GM23338 (cell line): Measurements from ENCODE around the gene CYP4F22. TPM values are rescaled to one million over a fixed set of nuclear protein-coding genes. Genes with fewer than 3 reads are reported as not detected.

Experiments used
- ATAC-seq: fragments of 200-7000 bp; cut with Tn5 transposase; 3 replicates; pipeline ENCODE4 v1.9.1; 2020
- DNase-seq: peaks from one replicate; pipeline ENCODE4 v3.0.0-alpha.2; 2015; ENCODE audit warnings: low spot score
- H2AFZ ChIP-seq: fragments of 200-600 bp; sonication (generic); 2 replicates; pipeline ENCODE4 v1.8.0; 2016; ENCODE audit warnings: antibody characterized with exemption, mild to moderate bottlenecking, moderate library complexity
- H3F3A ChIP-seq: fragments of 200-600 bp; sonication (generic); replicated peaks from 2 replicates; pipeline ENCODE4 v1.8.0; 2017; ENCODE audit warnings: antibody characterized with exemption, mixed run types, low read depth
- H3K27ac ChIP-seq: fragments of 200-600 bp; sonication (generic); 2 replicates; pipeline ENCODE4 v1.6.1; 2016; ENCODE audit warnings: low read depth
- H3K27me3 ChIP-seq: fragments of 200-600 bp; sonication (generic); 2 replicates; pipeline ENCODE4 v1.8.0; 2016; ENCODE audit warnings: mild to moderate bottlenecking, mixed run types, moderate library complexity; ENCODE audit not compliant: insufficient read depth
- H3K36me3 ChIP-seq: fragments of 200-600 bp; sonication (generic); 2 replicates; pipeline ENCODE4 v1.8.0; 2016; ENCODE audit warnings: mild to moderate bottlenecking; ENCODE audit not compliant: insufficient read depth
- H3K4me1 ChIP-seq: fragments of 200-600 bp; sonication (generic); 2 replicates; pipeline ENCODE4 v1.8.0; 2016; ENCODE audit warnings: mild to moderate bottlenecking, moderate library complexity; ENCODE audit not compliant: insufficient read depth
- H3K4me2 ChIP-seq: fragments of 200-600 bp; sonication (generic); 2 replicates; pipeline ENCODE4 v1.7.1; 2017; ENCODE audit warnings: mixed run types
- H3K4me3 ChIP-seq: fragments of 200-600 bp; sonication (generic); 2 replicates; pipeline ENCODE4 v1.6.1; 2016; ENCODE audit warnings: mixed run types
- H3K79me2 ChIP-seq: fragments of 200-600 bp; sonication (generic); replicated peaks from 2 replicates; pipeline ENCODE4 v1.8.0; 2017; ENCODE audit warnings: mild to moderate bottlenecking; ENCODE audit not compliant: insufficient read depth
- H3K9me2 ChIP-seq: fragments of 200-600 bp; sonication (generic); 2 replicates; pipeline ENCODE4 v1.8.0; 2017; ENCODE audit not compliant: insufficient read depth
- H4K20me1 ChIP-seq: fragments of 200-600 bp; sonication (generic); replicated peaks from 2 replicates; pipeline ENCODE4 v1.8.0; 2017; ENCODE audit warnings: mild to moderate bottlenecking; ENCODE audit not compliant: insufficient read depth
- H3K27ac Mint-ChIP-seq: 2 replicates; pipeline ENCODE4 v1.8.0; 2020; ENCODE audit warnings: inconsistent platforms, mild to moderate bottlenecking, moderate library complexity, mixed read lengths
- H3K27me3 Mint-ChIP-seq: 3 replicates; pipeline ENCODE4 v1.8.0; 2022; ENCODE audit warnings: low read depth, mild to moderate bottlenecking, moderate library complexity, mixed read lengths, inconsistent platforms; ENCODE audit not compliant: insufficient read depth, poor library complexity
- H3K36me3 Mint-ChIP-seq: 3 replicates; pipeline ENCODE4 v1.8.0; 2021; ENCODE audit warnings: low read depth, mild to moderate bottlenecking, inconsistent platforms, moderate library complexity, mixed read lengths
- H3K4me1 Mint-ChIP-seq: 3 replicates; pipeline ENCODE4 v1.8.0; 2020; ENCODE audit warnings: mild to moderate bottlenecking, inconsistent platforms, mixed read lengths
- H3K4me3 Mint-ChIP-seq: 3 replicates; pipeline ENCODE4 v1.8.0; 2021; ENCODE audit warnings: moderate library complexity, mild to moderate bottlenecking, inconsistent platforms, mixed read lengths
- H3K9me3 Mint-ChIP-seq: 3 replicates; pipeline ENCODE4 v1.8.0; 2020; ENCODE audit warnings: moderate library complexity, mild to moderate bottlenecking, inconsistent platforms, mixed read lengths
- EZH2 ChIP-seq: fragments of 200-600 bp; sonication (generic); IDR thresholded peaks from one replicate; pipeline ENCODE4 v1.8.0; 2017; ENCODE audit warnings: antibody characterized with exemption, mild to moderate bottlenecking, low read depth; ENCODE audit not compliant: unreplicated experiment
- EZH2phosphoT487 ChIP-seq: fragments of 200-600 bp; sonication (generic); IDR thresholded peaks from one replicate; pipeline ENCODE4 v1.8.1; 2018; ENCODE audit warnings: antibody characterized with exemption; ENCODE audit not compliant: unreplicated experiment
- JUNB ChIP-seq: IDR thresholded peaks from one replicate; pipeline ENCODE4 v1.6.1; 2016; ENCODE audit warnings: antibody characterized with exemption; ENCODE audit not compliant: unreplicated experiment
- NANOG ChIP-seq: IDR thresholded peaks from 2 replicates; pipeline ENCODE4 v1.6.1; 2016; ENCODE audit warnings: antibody characterized with exemption, borderline replicate concordance
- ZNF114 ChIP-seq: fragments of 250-450 bp; sonication (Bioruptor Pico); IDR thresholded peaks from 2 replicates; pipeline ENCODE4 v1.5.0; 2020; ENCODE audit warnings: mild to moderate bottlenecking, moderate library complexity
- ZNF331 ChIP-seq: fragments of 250-450 bp; sonication (Bioruptor Pico); IDR thresholded peaks from 2 replicates; pipeline ENCODE4 v1.5.0; 2020; ENCODE audit warnings: low read depth, mild to moderate bottlenecking, moderate library complexity
- ZNF462 ChIP-seq: fragments of 250-450 bp; sonication (Bioruptor Pico); IDR thresholded peaks from 2 replicates; pipeline ENCODE4 v1.5.0; 2020; ENCODE audit warnings: mild to moderate bottlenecking, moderate library complexity
- polyA plus RNA-seq: library from polyadenylated mRNA; unstranded; fragments of >200 nt; fragmentation: Nextera tagmentation; extraction: Ambion mirVana; gene quantifications from 2 replicates; pipeline ENCODE4 v1.2.1, GENCODE V29; 2016
- total RNA-seq: library from RNA; depleted of rRNA; stranded (reverse); fragments of >200 nt; shearing (Covaris generic); gene quantifications from 2 replicates; pipeline ENCODE4 v1.2.3, GENCODE V29; 2014

CYP4F22 gene
- total and polyA plus RNA-seq, 2 experiments from 2014 or later, result 0.24 to 1.5 TPM

- no peaks in the 10 kb centered on the region for H3K9me2 ChIP-seq
- no peak for TF ChIP-seq JUNB
- TF ChIP-seq ZNF462 (CRISPR knock-in tag), result no peak
- H3K9me3 Mint-ChIP-seq, result peaks cover 93% of the 10 kb centered on the region
- DNase-seq (no peak), ATAC-seq (no peak)
- H3K27ac Mint-ChIP-seq, result no peak overlapping the region
- no peaks in the 10 kb centered on the region for H3K4me1 ChIP-seq
- no peak overlapping the region for H3K4me3 ChIP-seq
- no peak overlapping the region for H3K4me2 ChIP-seq
- no peaks in the 10 kb centered on the region for H4K20me1 ChIP-seq
- H3K36me3 Mint-ChIP-seq, result peaks cover 31% of the 10 kb centered on the region
- H3K27ac ChIP-seq, result no peak overlapping the region
- no peaks in the 10 kb centered on the region for H3K79me2 ChIP-seq
- H3K27me3 ChIP-seq, result no peaks in the 10 kb centered on the region
- no peaks in the 10 kb centered on the region for H3F3A ChIP-seq
- no peak overlapping the region for H2AFZ ChIP-seq
- H3K4me3 Mint-ChIP-seq, result no peak overlapping the region
- H3K4me1 Mint-ChIP-seq, result no peaks in the 10 kb centered on the region
- H3K27me3 Mint-ChIP-seq, result peaks cover 2% of the 10 kb centered on the region
- H3K36me3 ChIP-seq, result no peaks in the 10 kb centered on the region; the same call in 1 of the 2 replicates
Observed at GRCh38 chr19:15529774-15530372, 21.5 kb downstream of the CYP4F22 start.

GRCh38 chr19:15532779-15533521, 24.6 kb downstream of the CYP4F22 start:
- DNase-seq, result no peak
- no peaks in the 10 kb centered on the region for H3K9me2 ChIP-seq
- Mint-ChIP-seq H3K27me3 (no peaks in the 10 kb centered on the region), H3K9me3 (peaks cover 94% of the 10 kb centered on the region), H3K4me3 (no peak overlapping the region), H3K4me1 (no peaks in the 10 kb centered on the region), H3K27ac (no peak overlapping the region), H3K36me3 (peaks cover 32% of the 10 kb centered on the region)
- H3K27me3 ChIP-seq, result no peaks in the 10 kb centered on the region
- no peak for ATAC-seq
- no peaks in the 10 kb centered on the region for H3K79me2 ChIP-seq
- no peak overlapping the region for H2AFZ ChIP-seq
- no peak overlapping the region for H3K4me2 ChIP-seq
- no peaks in the 10 kb centered on the region for H4K20me1 ChIP-seq
- no peaks in the 10 kb centered on the region for H3K4me1 ChIP-seq
- no peak overlapping the region for H3K4me3 ChIP-seq
- no peaks in the 10 kb centered on the region for H3K36me3 ChIP-seq
- H3F3A ChIP-seq, result no peaks in the 10 kb centered on the region
- H3K27ac ChIP-seq, result no peak overlapping the region
- TF ChIP-seq ZNF331 (CRISPR knock-in tag) (no peak), EZH2 (no peak), NANOG (no peak), EZH2phosphoT487 (no peak), ZNF114 (no peak)
